Hematopoietic multipotent progenitor cell (in vitro differentiated cells): Measurements from ENCODE around the gene CGRRF1. TPM values are rescaled to one million over a fixed set of nuclear protein-coding genes. Genes with fewer than 3 reads are reported as not detected.
A peak's percentile ranks its signal among the peaks of the same experiment; 100 is the strongest.

Experiments
- DNase-seq, 3 donors: peaks; one replicate each; pipeline ENCODE4 v3.0.0-alpha.2; 2011 to 2015; ENCODE audit warnings: low read depth in 2 of 3, low spot score in 2 of 3
- total RNA-seq: library from RNA; depleted of rRNA; stranded (reverse); fragments of >200 nt; gene quantifications from one replicate; pipeline ENCODE4 v1.2.3, GENCODE V29; 2012

CGRRF1 gene
- total RNA-seq, 1 donor, result 7.3 TPM

DNA sequence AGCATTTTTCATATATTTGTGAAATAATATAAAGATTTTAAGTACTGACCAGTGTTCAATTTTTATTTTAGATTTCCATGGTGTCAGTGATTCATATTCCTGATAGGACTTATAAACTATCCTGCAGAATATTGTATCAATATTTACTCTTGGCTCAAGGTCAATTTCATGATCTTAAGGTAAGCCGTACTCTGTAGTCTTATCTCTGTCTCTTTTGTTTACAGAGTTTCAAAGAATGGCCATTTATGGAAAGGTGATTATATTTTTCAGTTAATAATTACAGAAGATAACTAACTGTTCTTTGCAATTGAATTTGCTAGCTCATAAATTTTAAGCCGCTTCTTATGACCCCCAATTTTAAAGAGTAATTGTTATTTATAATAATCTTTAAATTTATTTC, 27.9 kb downstream of the CGRRF1 start:
- no peak for DNase-seq

DNA sequence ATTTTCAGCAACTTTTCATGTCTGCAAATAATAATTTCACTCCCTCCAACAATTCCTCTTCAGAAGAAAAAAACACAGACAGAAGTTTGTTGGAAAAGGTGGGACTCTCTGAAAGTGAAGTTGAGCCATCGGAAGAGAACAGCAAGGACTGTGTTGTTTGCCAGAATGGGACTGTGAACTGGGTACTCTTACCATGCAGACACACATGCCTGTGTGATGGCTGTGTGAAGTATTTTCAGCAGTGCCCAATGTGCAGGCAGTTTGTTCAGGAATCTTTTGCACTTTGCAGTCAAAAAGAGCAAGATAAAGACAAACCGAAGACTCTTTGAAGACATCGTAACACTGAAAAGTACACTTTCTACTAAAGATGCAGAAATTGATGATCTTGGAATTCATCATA, 28.3 kb downstream of the CGRRF1 start:
- no peak for DNase-seq

DNA sequence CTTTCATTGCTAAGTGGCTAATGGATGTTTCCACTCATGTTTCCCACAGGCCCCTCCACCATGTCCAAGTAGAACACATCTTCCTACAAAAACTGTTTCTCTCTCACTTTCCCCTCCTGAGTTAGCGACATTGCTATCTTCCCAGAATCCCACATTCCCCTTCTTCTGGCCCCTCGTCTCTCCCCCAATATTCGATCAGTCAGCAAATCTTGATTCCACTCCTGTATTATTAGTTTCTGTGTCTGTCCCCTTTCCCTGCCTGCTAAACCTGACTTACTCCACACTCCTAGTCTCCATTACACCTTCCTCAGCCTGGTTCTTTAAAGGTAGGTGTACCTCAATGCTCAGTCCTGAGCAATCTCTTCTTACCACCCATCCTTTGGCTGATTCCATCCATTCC, 37.9 kb downstream of the CGRRF1 start:
- no peak for DNase-seq

DNA sequence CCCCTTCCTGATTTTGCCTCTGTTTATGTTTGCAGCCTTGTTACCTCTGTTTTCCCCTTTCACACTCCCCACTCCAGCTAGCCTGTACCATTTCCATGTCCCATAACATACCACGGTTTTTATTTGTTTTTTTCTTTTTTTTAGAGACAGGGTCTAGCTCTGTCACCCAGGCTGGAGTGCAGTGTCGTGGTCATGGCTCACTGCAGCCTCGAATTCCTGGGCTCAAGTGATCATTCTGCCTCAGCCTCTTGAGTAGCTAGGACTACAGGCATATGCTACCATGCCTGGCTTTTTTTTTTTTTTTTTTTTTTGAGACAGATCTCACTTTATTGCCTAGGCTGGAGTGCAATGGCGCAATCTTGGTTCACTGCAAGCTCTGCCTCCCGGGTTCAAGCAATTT, 38.8 kb downstream of the CGRRF1 start:
- DNase-seq, result no peak

DNA sequence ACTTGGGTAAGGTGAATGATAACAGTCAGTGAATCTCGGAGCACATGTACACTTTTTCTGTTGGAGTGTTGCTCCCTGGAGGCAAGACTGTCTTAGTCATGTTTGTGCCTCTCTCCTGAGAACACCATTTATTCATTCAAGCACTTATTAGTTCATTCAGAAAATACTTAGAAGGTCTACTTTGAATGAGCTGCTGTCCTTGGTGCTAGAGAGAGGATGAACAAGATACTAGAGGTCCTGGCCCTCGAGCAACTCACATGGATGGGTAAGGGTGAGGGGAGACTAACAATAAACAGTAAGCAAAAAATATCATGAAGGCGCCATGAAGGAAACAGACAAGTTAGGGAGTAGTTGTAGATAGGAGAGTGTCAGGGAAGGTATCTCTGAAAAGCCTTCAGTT, 40.2 kb downstream of the CGRRF1 start:
- DNase-seq, result no peak

DNA sequence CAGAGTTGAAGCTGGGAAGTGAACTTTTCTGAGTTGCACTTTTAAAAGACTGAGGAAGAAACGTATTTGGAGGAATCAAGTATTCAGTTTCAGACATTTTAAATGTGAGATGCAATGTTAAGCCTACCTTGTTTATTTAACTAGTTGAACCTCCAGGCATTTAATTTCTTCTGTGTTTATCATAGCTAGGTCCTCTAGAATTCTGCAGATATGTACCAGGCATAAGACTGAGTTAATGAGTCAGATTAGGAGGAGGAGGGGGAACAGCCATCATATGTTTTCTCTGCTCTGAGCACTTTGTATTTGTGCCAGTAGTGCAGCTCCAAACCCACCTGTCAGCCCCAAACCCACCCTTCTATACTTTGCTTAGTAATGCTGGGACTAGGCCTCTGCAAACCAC, 40.8 kb downstream of the CGRRF1 start:
- DNase-seq, result no peak

DNA sequence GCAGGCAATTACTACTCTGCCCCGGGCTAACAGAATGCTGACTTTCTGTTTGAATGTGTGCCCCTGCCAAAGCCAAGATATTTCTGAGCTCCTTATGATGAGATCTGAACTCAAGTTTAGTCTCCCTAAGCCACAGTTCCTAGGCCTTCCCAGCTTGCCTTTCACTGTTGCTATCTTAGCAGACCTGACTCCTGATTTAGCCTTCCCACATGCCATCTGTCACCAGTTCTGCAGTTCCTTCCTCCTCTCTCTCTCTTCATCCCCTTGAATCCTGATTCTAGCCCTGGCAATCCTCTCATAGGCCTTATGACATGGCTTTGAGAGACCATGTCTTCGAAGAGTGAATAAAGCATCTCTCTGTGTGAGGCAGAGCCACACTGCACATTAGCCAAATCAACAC, 44.7 kb downstream of the CGRRF1 start:
- no peak for DNase-seq

DNA sequence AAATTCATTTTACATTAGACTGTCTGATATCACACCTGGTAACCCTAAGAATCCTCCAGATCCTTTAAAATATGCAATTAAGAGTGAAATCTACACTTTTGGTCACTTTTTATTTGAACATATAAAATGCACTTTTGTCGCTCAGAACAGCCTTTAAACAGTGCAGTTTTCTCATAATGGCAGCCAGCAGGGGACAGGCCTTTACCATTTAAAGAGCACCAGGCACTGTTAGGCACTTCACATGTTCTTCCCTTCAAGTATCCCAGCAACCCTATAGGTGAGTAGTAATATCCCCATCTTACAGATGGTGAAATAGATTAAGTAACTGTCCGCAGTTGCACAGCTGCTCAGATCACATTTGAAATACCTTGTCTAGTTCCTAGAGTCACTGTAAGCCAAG, 45.9 kb downstream of the CGRRF1 start:
- no peak for DNase-seq

DNA sequence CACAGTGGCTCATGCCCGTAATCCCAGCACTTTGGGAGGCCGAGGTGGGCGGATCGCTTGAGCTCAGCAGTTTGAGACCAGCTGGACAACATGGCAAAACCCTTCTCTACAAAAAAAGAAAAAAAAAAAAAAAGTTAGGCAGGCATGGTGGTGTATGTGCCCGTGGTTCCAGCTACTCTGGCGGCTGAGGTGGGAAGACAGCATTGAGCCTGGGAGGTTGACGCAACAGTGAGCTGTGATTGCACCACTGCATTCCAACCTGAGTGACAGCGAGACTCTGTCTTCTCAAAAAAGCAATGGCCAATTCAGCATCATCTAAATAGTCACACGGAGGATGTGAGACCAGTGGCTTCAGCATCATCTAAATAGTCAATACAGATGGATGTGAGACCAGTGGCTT, 46.8 kb downstream of the CGRRF1 start:
- DNase-seq, result no peak

DNA sequence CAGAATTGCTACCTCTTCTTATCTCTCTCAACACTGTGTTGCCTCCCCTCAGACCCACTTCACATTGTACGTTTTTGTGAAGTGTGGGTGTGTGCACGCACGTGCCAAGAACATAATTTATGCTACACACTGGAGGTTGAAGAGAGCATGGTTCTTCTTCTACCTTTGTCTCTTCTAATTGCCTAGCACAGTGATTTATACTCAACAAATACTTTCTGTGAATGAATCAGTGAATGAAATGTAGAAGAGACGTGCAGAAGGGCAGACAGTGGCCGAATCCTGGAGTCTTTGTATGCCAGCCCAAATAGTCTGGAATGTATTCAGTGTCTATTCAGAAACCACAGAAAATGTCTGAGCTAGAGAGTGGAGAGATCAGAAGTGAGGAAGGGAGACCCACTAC, 52.6 kb downstream of the CGRRF1 start:
- DNase-seq, result no peak

DNA sequence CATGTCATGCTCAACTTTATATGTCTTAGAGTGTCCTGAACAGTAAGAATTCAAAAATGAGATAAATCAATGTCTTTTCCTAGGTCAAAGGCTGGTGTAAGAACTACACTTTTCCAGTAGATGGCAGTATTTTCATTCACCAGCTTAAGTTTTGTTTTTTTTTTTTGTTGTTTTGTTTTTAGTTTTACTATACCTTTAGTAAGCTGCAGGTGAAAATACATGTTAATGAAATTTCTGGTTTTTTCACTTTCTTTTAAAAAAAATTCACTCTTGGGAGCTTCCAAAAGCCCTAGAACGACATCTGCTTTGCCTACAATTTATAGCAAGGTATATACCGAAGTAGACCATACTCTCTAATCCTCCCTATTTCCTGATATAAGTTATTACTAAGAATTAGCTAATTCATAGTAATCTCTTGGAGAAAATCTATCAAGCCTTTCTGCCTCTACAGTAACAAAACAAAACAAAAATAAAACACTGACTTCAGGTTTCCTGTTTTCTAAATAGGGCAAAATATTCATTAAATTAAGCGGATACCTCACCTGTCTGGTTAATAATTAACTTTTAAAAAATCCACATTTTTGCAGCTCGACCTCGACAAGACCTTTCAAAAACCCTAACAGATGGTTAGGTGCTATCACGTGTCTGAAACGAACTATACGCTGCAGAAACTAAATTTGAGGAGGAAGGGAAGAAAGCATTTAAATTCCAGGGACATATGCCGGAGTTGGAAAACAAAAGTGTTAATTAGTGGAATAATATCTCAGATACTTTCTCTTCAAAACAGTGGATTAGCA, 54.6 kb downstream of the CGRRF1 start:
- peak; percentile 22 to 70 (median 42) for DNase-seq

DNA sequence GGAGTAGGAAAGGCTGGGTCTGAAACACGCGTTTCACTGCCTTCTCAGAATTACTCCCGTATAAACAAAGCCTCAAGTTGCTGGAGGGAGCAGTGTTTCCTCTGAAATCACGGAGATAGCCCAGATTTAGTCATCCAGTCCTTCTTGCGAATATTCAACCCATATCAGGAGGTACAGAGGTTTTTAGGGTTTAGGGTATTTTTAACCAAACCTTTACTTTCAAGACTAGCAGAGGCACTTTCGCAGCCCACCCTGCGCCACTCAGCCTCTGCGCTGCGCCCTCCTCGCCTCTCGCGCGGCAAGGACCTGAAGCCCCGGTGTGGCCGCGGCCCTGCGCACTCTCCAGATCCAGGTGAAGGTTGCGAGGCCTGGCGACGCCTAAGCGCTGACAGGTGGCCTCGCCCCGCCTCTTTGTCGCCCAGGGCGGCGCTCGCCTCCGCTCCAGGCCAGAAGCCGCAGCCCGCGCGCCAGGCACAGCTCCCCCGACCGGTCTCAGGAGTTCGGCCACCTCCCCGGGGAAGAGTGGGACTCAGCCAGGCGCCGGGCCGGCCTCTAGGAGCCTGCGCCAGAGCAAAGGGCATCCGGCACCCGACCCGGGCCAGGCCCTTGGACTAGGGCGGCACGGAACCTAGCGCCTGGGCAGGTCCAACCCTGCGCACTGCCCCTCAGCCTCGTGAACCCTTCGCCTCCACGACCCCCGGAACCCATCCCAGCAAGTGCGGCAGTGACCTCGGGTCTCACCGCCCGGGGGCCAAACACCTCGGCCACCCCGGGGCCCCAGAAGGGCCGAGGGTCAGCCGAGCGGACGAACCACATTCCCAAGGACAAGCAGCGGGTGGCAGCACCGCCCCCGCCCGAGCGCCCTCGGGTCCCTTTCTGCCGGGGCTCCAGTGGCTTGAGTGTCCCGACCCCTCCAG, 55.4 kb downstream of the CGRRF1 start:
- DNase-seq, result peak; percentile 31 to 47 (median 40)

DNA sequence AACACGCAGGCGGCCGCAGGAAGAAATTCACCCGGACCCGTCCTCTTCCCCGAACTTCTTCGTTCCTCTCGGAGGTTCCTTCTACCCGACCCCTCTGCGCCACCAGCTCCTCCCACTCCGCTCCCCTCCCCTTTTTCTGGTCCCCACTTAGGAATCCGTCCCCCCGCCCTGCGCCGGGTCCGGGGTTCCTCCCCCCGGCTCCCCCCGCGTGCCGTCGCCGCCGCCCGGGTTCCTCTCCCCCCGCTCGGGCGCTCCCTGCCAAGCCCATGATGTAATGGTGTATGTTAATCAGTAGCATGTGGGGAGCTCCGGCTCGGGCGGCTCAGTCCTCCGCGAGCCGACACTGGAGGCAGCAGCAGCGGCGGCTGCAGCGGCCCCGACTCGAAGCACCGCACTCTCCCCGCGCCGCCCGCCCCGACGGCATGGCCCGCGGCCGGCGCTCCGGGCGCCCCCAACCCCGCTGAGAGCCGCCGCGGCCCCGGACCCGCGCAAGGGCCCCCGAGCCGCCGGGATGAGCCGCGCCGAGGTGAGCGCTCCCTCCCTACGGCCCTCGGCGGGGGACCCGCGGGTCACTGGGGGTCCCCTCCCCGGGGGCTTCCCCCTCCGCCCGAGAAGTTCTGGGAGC, 56.2 kb downstream of the CGRRF1 start:
- DNase-seq, result peak; percentile 55 to 91 (median 84)

DNA sequence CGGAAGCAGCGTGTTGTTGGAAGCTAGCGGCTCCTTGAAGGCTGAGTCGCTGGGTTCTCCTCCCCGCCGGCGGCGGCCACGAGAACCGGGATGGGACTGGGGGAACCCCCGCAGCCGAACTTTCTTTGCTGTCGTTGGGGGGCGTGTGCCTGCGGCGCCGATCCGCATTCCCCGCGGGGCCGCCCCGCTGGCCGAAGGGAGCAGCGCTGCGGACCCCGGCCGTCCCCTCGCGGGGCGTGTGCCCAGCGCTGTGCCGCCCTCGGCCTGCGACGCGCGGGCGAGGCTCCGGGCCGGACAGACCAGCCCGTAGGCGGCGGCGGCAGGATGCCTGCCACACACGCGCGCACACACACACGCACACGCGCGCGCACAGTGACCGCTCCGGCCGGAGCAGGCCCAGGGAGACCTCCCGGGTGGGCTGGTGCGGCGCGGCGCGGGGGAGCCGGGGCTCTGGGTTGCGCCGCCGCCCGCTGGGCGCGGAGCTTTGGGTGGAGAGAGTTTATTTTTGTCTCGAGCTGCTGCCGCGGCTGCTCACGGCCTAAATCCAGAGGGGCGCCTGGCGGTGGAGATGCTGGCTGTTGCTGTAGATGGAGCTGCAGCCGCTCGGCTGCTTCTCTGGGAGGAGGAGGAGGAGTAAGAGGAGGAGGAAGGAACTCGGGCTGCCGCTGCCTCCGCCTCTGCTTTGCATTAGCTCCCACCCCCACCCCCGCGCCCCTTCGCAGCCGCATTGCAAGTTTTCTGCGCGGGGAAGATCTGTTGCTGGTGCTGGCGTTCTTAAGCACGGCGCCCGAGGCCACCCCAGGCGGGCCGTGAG, 56.9 kb downstream of the CGRRF1 start, which contains the start of gene SAMD4A:
SAMD4A (plus strand) TSS at position 719 of the 814 bp plus-strand sequence. CDS start 789 bp downstream, outside the sequence.
- DNase-seq, result peak; percentile 28 to 82 (median 76)

DNA sequence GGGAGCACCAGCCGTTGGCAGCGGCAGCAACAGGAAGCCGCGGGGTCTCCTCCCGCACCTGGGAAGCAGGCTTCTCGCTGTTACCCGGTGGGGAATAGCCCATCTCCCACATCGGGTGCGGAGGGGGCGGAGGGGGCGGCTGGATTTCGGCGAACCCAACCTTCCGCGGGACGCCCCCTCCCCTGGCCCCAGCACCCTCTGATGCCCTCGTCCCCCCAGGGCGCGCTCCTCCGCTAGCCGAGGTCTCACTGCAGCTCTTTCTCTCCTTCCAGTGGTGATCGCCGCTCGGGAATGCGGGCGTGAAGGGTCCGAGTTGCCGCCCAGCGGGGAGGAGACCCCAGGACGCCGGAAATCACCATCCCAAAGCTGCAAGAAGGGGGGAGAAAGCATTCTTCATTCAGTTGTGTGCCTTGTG, 57.5 kb downstream of the CGRRF1 start:
- peak in 1 of 3 donors; percentile 4 for DNase-seq

DNA sequence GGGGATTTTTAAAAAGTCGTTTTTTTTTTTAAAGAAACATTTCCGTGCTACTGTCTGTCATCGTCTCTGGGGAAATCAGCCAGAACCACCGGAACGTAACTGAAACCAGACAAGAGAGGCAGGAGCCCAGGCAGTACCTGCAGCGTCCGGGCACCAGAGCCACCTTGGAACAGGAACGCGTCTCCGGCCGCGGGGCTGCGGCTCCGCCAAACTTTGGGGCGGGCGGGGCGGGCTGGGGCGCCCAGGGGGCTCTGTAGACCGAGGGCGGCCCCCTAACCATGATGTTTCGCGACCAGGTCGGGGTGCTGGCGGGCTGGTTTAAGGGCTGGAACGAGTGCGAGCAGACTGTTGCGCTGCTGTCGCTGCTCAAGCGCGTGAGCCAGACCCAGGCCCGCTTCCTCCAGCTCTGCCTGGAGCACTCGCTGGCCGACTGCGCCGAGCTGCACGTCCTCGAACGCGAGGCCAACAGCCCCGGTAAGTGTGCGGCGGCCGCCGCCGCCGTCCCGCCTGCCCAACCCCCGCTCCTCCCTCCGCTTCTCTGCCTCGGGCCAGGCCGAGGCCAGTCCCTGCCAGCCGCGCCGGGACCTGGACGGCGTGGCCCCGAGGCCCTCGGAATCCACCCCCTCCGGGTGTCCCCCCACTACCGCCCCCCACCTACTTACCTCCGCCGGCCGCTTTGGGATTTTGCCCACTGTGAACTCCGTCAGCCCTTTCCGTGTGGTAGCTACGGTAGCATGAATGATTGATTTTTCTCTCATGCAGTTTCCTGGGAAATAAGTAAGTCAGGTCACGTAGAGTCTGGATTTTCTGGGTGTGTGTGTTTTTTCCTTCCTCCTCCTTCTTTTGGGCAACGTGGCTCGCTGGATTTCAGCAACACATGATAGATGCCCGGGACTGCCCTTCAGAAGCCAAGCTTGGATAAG, 58.2 kb downstream of the CGRRF1 start:
- peak; percentile 11 to 64 (median 47) for DNase-seq

DNA sequence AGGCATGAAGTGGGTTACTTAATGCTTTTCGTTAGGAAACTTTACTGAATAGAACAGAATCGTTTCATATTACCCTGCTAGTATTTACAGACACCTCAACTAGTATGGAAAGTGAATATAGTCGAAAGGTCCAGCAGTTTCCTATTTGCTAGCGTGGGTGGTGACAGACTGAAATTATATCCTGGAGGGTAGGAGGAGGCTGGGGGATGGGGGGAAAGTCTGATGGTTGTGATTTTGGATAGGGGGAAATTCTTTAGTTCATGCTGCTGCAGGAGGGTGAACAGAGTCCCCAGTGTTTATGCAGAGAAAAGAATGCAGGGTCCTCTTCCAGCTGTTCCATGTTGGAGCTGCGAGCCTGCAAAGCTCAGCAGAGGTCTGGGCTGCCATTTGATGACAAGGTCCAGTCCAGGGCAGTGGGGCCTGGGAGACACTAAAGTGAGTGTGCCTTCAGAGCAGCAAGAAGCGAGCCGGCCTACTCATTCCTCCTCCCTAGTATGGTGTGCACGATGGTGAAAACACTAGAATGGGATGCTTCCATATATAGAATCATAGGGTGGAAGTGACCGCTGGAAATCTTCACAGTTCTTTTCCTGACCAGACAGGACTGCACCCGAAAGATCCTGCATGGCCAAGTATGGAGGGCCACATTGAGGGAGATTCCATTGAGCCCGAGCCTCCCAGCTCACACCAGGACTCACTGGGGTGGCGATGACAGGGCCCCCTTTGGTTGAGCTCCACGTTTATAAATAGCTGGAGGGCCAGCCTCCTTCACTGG, 59.3 kb downstream of the CGRRF1 start:
- no peak for DNase-seq

DNA sequence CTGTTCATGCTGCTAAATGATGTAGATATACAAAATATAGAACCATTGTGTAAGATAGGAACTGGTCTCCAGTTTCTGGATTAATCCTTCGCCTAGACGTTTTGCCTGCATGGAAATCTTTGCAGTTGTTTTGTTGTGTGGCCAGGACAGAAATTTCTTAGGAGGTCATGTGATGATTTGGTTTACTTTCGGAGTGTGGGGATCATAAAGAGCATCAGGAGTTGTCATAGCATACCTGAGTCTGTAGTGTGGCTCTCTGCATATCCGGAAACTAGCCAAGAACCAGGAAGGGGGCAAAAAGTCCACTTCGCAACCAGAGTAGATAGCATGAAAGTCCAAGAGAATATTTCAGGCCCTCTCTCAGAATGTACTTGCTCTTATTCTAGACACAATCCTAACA, 60.3 kb downstream of the CGRRF1 start:
- no peak for DNase-seq
